COLO668 (cell line): ENCODE measurements around the gene SPANXN3.
"Not testable (repeated sequence)": the region's sequence is repeated elsewhere in the genome, so short reads cannot be mapped to it uniquely, and the experiment has no call there.

Source experiments
- DNase-seq: peaks from one replicate; lab custom pipeline; 2025; ENCODE audit not compliant: unreplicated experiment; lab: John Stamatoyannopoulos, UW

SPANXN3 gene, protein sequence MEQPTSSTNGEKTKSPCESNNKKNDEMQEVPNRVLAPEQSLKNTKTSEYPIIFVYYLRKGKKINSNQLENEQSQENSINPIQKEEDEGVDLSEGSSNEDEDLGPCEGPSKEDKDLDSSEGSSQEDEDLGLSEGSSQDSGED

DNA sequence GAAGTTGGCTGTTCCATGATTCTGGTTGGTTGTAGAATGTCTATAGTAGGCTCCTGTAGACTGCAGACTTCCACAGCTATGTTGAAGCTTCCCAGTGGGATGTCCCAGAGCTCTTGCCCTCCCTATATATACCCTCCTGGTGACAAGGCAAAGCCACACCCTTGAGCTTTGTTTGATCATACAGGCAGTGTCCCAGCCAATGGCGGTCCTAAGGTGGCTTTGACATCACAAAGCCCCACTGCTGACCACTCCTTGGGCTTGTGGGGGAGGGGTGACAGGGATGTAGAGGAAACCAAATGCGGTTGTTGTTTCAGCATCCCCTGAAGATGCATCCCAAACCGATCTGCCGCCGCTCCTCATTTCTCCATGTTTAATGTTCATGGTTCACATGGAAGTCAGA lies at the start of gene SPANXN3:
SPANXN3 (minus strand) TSS at position 101 of the 400 bp plus-strand sequence; CDS start at position 17, 84 bp downstream.
- DNase-seq: not testable (repeated sequence)

DNA sequence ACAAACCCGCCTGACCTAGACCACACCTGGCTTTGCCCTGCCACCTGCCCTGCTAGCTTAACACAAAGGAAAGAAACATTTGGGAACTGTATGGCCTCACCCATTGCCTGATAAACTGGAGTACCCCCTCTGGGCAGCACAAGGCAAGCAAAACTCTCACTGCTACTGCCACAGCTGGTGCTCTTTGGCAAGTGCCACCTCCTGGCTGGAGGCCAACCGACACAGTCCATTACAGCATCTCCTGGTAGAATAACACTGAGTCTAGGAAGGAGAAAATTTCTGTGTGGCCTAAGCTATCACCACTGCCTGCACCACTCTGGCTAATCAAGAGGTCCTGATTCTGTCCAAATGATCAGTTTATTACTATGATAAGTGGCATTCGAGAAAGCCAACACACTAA lies 18.9 kb upstream of the SPANXN3 start:
- DNase-seq: peak; percentile 2

DNA sequence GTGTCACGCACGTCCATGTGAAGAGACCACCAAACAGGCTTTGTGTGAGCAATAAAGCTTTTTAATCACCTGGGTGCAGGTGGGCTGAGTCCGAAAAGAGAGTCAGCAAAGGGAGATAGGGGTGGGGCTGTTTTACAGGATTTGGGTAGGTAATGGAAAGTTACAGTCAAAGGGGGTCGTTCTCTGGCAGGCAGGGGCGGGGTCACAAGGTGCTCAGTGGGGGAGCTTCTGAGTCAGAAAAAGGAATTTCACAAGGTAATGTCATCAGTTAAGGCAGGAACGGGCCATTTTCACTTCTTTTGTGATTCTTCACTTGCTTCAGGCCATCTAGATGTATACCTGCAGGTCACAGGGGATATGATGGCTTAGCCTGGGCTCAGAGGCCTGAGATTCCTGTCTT lies 15.1 kb downstream of the SPANXN3 start:
- DNase-seq: not testable (repeated sequence)

DNA sequence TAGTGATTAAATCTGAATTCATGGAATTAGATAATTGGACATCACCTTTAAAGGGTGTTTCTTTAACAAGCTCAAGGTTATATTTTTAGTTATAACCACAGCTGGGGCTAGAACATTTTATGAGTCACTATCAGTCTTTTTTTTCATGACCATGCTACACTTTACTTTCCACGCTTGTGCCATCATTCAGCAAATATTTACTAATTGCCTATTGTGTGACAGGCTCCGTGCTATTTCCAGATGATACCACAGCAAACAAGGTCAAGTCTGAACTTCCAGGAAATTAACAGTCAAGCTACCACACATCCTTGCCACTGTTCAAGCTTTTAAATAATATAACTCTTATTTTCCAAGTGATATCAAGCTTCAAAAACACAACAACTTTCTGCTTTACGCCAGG lies 16.5 kb downstream of the SPANXN3 start:
- peak; percentile 5 for DNase-seq

DNA sequence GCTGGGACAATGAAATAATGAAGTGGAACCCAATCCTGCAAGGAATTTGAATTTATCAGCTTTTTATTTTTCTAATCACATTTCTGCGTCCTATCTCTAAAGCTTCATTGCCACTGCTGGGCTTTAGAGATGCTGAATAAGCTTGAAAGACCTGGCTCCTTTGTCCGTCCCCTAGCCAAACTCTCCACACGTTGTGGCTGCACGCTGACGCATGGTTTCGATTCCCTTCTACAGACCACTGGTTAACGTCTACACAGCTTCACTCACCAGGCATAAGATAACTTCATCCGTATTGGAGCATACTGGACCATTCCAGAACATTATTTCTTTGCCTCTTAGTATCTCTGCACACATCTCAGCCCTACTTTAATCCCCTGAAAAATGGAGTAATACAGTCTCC lies 31.2 kb downstream of the SPANXN3 start:
- DNase-seq: no peak

DNA sequence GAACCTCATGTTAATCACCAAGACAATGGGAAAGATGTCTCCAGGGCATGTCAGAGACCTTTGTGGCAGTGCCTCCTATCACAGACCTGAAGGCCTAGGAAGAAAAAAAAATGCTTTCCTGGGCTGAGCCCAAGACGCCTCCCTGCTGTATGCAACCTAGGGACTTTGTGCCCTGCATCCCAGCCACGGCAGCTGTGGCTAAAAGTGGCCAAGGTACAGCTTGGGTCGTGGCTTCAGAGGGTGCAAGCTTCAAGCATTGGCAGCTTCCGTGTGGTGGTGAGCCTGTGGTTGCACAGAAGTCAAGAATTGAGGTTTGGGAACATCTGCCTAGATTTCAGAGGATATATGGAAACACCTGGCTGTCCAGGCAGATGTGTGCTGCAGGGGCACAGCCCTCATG lies 40.5 kb downstream of the SPANXN3 start:
- DNase-seq: no peak

DNA sequence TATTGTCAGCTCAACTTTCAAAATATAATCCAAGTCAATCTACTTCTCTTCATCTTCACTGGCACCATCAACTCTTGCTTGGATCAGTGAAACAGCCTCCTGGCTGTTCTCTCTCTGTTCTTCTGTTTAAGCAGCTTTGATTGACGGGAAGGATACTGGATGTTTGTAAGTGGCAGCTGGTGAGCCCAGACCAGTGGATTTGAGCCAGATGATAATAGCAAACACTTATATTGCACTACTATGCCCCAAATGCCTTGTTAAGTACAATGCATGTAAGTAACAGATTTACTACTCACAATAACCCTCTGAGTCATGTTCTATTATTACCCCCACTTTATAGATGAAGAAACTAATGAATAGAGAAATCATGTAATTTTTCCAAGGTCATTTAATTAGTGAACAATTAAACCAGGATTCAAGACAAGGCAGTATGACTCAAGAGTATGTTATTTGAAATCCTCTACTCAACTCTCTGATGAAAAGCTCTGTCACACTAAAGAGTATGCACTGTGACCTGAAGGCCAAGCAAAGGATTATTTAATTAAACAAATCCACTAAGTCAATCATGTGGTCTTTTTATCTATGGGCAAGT lies 44.8 kb downstream of the SPANXN3 start:
- peak; percentile 5 for DNase-seq

DNA sequence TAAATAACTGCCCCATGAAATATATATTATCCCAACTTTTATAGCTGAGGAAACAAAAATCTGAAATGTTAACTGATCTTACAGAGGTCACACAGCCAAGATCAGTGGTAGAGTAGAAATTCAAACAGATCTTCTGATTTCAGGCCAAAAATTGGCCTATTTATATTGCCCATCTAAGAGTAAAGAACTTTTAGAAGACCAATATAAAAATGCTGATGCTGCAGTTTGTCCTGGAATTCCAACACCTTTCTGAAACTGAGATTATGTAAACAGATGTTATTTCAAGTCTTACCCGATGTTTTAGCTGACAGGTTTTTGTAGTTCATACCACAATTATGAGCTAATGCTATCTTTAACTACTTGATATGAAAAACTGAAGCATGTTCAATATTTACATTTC lies 51.1 kb downstream of the SPANXN3 start:
- no peak for DNase-seq

DNA sequence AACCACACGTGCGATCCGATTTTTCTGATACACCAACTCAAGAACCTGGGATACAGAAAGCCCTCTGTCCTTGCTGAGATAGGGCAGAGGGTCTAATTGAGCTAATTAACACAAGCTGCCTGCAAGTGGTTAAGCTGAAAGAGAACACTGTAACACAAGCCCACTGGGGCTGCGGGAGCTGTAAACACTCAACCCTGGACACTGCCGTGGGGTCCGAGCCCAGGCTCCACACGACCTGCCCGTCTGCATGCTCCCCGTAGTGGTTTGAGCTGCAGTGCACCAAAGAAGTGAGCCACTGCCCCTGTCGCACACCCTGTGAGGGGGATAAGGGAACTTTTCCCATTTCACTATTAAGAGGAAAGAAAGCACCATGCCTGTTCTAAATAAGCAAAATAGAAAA lies 54.6 kb downstream of the SPANXN3 start:
- no peak for DNase-seq

DNA sequence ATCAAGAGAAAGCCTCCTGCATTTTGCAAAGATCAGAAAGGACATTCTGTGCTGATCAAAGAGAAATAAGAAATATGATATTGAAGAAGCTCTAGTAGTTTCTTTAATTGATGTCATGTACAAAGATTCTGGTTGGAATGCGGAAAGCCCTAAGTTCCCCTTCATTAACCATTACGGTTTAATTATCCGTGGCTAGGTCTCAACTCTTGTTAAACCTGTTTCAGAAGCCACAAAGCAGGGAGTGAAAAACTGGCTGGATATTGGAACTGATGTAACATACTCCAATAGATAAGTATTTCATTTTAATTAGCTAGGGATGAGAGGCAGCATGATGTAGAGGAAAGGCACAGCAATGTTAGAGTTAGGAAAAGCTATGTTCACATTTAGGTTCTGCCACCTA lies 55.7 kb downstream of the SPANXN3 start:
- no peak for DNase-seq
